Stimulated activated CD8-positive, alpha-beta memory T cell treated with anti-CD3 and anti-CD28 coated beads, Interleukin-4, amount 100 ng/mL, for 4 hours (primary cell): ENCODE data around the gene CHST1.

Experiments used
- DNase-seq, 2 donors: peaks; one replicate each; pipeline ENCODE4 v3.0.0-alpha.2; 2020; ENCODE audit warnings: low read depth in 2 of 2, low spot score in 1 of 2

The CHST1 gene

DNA sequence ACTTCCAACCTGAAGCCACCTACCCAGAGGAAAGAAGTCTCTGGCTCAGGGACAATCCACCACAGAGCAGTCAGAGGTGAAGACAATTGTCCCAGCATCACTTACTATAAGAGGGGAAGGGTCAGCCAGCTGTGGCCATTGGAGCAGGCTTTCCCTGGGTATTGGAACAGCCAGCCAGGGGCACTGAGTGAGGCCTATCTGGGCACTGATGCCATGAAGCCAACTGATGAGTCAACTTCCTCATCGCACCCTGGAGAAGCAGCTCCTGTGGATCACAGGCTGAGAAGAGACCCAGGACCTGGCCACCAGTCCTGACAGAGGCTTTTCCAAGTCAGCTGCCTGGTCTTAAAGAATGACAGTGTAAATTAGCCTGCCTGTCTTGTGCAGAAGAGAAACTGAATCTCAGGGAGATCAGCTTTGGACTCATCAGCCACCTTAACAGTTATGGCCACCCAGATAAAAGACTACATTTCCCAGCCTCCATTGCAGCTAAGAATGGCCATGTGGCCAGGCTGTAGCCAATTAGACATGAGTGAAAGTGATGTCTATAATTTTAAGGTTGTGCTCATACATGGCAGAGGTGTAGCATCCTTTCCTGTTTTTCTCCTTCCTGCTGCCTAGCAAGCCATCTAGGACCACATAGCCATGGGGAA is 19.0 kb downstream of the CHST1 start:
- DNase-seq, result no peak

DNA sequence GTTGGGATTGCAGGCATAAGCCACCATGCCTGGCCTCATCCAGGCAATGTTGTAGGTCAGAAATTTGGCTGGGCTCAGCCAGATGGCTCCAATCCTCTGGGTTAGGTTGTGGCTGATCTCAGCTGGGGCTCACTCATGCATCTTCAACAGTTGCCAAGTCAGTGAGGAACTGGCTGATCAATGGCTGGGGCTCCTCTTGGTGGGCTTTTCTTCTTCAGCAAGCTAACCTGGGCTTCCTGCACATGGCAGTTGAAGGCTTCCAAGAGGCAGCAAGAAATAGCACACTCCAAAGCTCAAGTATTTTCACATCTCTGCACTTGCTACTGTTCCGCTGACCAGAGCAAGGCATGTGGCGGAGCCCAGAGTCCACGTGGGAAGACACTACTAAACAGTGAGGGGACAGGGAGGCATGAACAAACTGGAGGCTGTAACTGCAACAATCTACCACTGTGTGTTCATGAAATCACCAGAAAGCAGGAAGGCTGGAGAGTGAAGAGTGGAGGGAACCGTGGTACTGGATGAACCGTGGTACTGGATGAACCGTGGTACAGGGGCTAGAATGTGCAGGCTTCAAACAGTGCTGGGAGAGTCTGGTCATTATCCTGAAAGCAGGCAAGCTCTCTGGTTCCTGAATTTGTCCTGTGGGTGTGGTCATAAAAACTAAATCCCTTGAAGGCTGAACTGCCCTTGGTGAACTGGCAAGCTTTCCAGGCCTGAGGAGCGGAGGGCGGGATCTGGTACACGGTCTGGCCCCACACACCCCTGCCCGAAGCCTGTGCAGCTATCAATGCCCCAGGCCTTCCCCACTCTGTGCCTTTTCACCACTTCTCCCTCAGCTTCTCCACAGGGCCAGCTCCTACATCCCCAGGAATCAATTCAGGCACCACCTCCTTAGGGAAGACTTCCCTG is 20.2 kb downstream of the CHST1 start:
- DNase-seq, result no peak

DNA sequence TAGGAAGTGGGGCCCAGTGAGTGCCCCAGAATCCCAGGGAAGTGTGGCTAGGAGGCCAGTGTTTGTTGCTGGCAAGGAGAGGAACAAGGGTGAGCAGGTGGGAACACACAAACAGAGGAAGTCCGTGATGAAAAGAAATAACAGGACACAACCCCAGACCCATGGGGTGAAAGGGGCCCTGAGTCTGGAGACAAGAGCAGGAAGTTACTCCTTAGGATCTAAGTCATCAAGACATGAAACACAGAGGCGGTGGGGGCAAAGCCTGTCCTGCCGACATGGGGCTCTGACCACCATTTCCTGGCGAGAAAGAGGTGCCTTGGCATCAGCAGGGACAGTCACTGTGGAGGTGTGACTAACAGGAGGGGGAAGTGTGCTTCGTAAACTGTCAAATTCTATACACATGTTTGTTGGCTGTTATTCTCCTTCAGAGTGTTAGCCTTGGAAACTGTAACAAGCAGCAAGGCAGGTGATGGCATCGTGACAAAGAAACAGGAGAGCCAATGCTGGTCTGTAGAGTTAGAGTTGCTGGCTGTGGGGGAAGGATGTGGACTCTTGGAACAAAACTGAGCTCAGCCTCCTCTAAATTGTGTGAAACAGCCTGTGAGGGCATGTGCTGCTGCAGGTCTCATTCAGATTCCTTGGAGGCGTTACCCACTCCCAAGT is 21.7 kb downstream of the CHST1 start:
- DNase-seq, result no peak

DNA sequence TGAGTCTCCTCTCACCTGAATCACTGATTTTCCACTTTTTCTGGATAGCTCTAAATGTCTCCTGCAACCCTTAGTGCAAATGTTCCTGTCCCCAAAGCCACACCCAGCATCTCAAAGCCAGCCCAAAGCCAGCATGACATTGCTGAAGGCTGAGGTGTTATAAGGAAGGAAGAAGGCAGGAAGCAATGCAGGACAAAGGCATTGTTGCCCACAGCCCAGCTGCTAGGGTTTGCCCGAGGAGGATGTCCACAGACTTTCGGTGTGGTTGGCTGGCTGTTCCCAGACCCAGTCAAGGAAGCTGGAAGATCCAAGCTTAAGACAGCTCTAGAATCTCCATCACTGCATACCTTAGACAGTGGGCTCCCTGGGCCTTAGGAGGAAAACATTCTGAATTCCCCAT is 23.5 kb downstream of the CHST1 start:
- DNase-seq, result no peak

DNA sequence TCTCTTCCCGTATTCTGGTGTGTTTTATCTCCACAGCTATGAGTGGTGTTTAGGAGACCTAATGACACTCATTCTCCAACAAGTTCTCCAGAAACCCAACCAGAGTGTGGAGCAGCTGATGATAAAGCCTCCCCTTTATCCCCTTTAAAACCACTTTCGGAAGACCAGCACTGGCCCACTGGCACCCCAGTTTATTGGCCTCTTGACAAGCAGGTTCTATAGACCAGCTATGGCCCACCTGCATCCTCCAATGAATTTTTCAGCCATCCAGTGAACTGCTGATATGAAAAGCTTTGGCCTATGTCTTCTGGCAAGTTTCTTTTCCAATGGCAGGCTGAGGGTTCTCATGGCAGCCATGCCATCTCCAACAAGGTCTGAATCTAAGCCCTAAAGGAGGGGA is 27.4 kb downstream of the CHST1 start:
- DNase-seq, result no peak

DNA sequence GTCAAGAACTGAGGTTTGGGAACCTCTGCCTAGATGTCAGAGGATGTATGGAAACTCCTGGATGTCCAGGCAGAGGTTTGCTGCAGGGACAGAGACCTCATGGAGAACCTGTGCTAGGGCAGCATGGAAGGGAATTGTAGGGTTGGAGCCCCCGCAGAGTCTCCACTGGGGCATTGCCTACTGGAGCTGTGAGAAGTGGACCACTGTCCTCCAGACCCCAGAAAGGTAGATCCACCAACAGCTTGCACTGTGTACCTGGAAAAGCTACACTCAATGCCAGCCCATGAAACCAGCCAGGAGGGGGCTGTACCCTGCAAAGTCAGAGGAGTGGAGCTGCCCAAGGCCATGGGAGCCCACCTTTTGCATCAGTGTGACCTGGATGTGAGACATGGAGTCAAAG is 29.5 kb downstream of the CHST1 start:
- no peak for DNase-seq

DNA sequence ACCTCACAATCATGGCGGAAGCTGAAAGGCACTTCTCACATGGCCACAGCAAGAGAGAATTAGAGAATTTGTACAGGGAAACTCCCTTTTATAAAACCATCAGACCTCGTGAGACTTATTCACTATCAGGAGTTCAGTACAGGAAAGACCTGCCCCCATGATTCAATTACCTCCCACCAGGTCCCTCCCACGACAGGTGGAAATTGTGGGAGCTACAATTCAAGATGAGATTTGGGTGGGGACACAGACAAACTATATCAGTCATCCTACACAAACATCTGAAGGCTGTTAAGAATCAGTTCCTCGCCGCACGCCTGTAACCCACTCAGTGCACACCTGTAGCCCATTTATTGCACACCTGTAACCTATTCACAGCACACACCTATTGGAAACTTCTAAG is 39.8 kb downstream of the CHST1 start:
- no peak for DNase-seq

DNA sequence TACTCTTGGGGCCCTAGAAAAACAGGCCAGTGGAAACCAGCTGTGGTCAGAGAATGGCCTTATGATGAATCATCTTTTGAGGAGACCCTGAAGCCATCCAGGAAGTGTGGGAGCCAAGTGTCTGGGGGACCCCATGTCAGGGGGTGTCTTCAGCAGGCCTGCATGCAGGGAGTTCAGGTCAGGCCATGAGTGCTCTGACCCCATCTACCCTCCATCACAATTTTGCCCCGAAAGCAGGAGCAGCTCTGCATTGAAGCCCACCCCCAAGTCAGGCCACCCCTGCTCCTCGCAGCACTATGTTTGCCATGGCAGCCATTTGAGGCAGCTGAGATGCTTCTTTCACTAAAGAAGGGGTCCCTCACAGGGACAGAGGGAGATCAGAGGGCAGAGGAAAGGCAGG is 41.3 kb downstream of the CHST1 start:
- DNase-seq, result no peak

DNA sequence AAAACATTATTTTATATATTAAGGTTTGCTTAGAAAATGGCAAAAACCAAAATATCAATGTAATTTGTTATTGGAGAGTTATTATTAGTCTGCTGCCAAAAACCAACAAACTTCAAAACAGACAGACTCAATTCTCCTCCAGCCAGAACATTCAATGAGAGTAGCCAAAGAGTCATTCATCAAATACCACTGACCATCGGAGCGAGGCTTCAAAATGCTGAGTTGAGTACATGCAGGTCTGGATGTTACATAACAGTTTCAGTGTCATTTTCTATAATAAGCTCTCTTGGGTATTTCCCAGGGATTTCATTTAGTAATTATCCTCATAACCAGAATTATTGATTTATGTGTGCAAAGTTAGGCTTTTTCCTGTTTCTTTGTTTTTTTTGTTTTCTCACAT is 42.6 kb downstream of the CHST1 start:
- no peak for DNase-seq

DNA sequence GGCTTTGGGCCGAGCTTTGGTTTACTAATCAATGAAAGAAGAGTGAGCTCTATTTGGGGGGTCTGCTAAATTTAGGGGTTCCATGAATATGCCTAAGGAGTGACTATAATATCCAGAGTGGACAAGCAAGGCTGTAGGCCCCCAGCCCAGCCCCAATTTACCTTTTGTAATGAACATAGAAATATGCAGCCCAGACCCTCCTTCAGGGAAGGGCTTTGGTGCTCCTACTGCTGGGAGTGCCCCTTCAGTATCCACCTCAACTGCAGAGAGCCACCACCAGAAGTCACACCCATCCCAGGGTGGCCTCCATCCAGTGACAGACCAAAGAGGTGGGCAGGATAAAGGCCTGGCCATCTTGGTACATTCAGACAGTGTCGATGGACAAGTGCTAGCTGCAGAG is 43.1 kb downstream of the CHST1 start:
- no peak for DNase-seq

DNA sequence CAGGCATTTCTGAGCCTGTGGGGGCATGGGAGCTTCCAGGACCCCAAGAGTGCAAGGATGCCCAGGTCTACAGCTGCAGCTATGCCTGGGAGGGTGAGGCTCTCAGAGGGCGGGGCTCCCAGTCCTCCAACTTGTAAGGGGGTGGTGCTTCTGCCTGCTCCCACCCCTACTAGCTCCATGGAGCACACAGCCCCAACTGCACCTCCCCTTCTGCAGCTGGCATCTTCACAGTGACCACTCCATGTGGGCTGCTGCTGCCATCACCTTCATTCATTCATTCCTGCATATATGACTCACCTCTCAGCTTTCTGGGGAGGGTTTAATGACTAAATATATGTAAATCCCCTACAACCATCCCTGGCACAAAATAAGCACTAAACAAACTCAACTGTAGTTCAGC is 43.8 kb downstream of the CHST1 start:
- DNase-seq, result no peak

DNA sequence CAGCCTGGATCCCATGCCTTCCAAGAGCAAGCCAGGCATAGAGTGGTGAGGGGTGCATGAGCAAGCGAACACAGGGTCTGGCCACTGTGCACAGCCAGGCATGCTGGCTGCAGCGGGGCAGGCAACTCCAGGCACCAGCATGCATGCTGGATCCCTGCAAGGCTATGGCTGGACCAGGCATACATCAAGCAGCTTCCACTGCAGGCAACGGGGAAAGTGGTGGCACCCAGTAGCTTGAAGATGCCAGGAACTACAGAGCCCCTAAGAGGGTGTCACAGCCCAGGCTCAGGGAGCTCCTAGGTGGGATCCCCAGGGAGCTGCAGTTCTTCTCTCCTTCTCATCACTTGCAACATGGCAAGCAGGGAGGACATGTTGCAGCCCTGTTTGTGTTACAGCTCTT is 45.2 kb downstream of the CHST1 start:
- DNase-seq, result no peak

DNA sequence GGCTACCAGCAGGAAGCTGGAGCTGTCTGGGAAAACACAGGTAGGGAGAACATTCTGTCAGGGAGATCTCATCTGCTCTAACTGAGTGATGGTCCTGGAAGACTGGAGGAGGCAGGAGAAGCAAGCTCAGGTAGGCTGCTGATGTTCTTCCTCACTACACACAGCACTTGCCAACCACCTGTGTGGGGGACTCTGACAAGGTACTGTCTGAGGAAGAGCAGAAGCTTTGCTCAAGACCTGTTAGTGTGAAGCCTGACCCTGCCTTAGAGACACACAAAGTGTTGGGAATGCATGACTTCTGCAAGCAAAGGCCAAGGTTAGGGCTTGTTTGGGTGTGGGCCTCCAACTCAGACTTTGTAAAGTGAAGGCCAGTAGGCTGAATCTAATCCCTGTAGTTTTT is 46.5 kb downstream of the CHST1 start:
- DNase-seq, result no peak

DNA sequence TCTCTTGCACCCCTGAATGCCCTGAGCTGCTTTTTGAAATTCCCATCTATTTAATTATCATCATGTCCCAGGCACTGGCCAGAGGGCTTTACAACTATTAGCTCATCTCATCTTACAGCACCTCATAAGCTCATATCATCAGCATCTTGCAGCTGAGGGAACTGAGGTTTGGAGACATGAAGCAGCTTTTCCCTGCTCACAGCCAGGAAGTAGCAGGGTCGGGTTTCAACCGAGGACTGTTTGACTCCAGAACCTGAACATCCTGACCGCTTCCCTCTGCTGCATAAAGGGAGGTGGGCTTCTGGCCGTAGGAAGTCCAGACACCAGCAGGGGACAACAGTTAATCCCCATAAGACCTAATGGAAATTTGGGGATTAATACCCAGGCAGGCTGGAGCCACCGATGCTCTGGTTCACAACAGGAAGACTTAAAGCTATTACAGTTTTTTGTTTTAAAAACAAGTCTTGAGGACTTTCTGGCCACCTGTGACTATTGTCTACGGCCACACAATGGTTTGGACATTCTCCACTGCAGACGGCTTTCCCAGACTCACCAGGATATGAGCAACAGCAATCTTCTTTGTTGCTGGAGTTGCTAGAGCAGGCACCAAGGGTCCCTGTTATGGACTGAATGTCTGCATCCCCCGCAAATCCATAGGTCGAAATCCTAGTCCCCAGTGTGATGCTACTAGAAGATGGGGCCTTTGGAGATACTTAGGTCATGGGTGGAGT is 47.4 kb downstream of the CHST1 start:
- no peak for DNase-seq

DNA sequence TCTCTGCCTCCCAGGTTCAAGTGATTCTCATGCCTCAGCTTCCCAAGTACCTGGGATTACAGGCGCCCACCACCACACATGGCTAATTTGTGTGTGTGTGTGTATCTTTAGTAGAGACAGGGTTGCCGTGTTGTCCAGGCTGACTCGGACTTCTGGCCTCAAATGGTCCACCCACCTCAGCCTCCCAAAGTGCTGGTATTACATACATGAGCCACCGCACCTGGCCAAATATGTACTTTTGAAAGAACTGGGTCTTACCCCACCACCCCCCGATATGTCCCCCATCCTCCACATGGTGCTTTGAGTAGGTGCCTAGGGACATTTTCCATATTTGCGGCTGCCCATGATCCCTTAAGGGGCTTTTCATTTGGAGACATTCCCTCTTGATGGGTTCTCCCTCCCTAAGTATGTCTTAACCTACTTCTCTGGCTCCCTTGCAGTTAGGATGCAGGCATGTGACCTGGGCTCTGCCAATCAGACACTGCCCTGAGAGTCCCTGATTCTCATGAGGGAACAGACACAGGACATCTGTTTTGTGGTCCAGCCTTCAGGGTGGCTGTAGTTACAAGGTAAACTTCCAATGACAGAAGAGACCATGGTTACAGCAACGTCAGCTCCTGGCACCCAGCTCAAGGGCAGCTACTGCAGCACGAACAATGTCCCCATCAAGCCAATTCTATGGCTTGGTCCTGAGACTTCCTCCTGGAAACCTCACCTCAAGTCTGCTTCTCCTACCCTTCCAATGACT is 48.4 kb downstream of the CHST1 start:
- no peak for DNase-seq

DNA sequence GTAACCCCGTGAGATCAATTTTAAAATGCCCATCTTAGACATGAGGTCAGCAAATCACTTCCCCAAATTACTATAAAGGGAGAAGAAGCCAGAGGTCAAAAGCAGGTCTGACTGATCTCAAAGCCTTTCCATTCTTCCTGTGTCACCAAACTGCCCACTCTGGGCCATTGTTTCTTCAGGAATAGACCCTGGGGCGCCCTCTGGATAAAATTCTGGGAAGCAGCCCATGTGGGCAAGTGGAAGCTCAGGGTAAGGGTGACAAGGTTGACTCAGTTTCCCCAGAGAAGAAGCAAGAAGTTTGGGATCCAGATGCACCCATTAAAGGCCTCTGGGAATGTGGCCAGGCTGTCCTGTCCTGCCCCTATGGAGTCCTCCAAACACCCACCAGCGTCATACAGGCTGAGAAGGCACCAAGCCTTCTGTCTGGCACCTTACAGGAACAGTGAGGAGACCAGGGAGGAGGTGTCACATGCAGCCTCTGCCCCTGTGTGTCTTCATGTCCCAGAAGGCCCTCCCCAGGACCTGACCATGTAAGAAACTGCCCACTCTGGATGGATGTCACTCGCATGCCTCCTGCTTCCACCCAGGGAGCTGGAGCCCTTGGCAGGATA is 50.1 kb downstream of the CHST1 start:
- no peak for DNase-seq

DNA sequence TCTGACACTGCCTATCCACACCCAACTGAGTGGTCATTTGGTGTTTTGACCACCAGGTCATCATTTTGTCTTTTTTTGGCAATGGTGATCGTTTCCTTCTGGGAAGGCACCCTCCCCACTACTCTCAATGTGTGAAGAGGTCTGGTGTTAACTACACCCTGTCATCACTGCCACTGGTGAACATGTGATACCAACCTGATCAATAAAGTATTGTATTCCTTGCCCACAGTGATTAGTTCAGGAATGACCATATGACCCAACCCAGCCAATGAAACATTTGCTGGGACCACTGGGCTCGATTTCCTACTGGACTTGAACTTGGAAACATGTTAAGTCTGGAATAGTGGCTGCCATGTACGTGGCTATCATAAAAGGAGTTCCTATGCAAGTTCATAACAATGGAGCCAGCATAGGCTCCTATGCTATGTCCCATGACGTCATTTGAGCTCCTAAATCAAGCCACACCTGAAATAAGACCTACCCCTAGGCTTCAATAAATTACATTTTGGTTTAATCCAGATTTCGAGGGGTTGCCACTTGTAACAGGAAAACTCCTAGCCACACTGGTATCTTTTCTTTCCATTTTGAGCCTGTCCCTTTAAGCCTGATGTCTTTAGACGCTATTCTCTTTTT is 51.1 kb downstream of the CHST1 start:
- no peak for DNase-seq

DNA sequence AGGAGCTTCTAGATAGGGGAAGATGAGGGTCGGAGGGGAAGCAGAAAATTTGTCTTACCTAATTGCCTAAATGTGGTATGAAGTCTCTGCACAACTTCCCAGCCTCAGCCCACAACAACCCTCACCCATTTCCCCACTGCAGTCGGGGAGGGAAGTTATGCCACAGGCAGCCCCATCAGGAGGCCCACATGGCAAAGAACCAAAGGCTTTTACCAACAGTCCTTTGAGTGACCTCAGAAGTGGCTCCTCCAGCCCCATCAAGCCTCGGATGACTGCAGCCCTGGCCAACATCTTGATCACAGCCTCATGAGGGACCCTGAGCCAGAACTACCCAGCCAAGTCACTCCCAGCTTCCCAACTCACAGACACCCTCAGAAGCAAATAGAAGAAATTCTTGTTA is 54.8 kb downstream of the CHST1 start:
- DNase-seq, result no peak

DNA sequence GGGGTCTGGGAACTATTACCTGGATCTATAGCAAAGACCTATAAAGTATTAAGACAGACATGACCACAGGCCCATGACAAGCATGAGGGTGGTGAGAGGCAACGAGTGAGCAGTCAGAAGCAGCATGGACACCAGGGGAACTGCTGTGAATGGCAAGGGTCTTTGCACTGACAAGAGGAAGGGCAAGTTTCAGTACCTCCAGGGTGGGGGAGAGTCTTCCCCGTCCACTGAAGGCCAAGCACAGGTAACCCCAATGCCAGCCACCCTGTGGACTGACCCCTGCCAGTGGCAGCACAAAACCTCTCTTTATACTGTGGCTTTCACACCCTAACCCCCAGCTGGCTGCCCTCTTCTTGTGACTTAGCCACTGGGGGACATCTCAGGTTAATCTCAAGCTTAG is 55.5 kb downstream of the CHST1 start:
- DNase-seq, result no peak

DNA sequence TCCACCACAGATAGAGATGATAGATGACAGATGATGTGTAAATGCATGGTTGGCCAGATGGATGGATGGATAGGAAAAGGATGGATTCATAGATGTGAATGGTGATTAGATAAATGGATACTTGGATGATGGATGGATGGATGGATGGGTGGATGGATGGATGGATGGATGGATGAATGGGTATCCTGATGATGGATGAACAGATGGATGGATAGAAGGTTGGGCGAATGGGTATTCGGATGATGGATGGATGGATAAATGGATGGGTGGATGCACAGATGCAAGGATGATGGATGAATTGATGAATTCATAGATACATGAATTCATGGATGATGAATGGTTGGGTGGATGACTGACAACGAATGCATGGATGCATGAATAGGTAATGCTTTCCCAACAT is 56.1 kb downstream of the CHST1 start:
- no peak for DNase-seq
